Endometrial microvascular endothelial cells (primary cell): Measurements from ENCODE around the gene NCLN. TPM values are rescaled to one million over a fixed set of nuclear protein-coding genes. Genes with fewer than 3 reads are reported as not detected.
"Not testable (repeated sequence)": the region's sequence is repeated elsewhere in the genome, so short reads cannot be mapped to it uniquely, and the experiment has no call there.

Experiments used
- in situ Hi-C: cut with HindIII; loops from 2 replicates; pipeline ENCODE4 v1.10.0; 2017; ENCODE audit warnings: low sequenced_read_pairs, low pct_unique_long_range_greater_than_20kb; ENCODE audit errors: inconsistent ontology term
- total RNA-seq: library from RNA; depleted of rRNA; stranded (reverse); fragments of >200 nt; gene quantifications from one replicate; pipeline ENCODE4 v1.2.3, GENCODE V29; 2015; ENCODE audit errors: inconsistent ontology term

NCLN gene
- total RNA-seq, 1 donor from 2014 or later: 125 TPM

GRCh38 chr19:3153286-3154230 is 32.2 kb upstream of the NCLN start:
- in situ Hi-C loops: no loop called here

- in situ Hi-C loops: not testable (repeated sequence)
Observed at GRCh38 chr19:3154447-3154846, 31.3 kb upstream of the NCLN start.

GRCh38 chr19:3154957-3155736 is 30.6 kb upstream of the NCLN start:
- in situ Hi-C loops: no loop called here

GRCh38 chr19:3157096-3157845 is 28.5 kb upstream of the NCLN start:
- in situ Hi-C loops: no loop called here

- in situ Hi-C loops: no loop called here
Observed at GRCh38 chr19:3159565-3159964, 26.2 kb upstream of the NCLN start.

- in situ Hi-C loops: no loop called here
Observed at GRCh38 chr19:3160219-3160618, 25.5 kb upstream of the NCLN start.

- in situ Hi-C loops: no loop called here
Observed at GRCh38 chr19:3161453-3161852, 24.3 kb upstream of the NCLN start.

GRCh38 chr19:3162418-3163229 is 23.1 kb upstream of the NCLN start:
- in situ Hi-C loops: no loop called here

- in situ Hi-C loops: no loop called here
Observed at GRCh38 chr19:3163230-3163886, 22.4 kb upstream of the NCLN start.

GRCh38 chr19:3163943-3164342 is 21.8 kb upstream of the NCLN start:
- in situ Hi-C loops: no loop called here

GRCh38 chr19:3167533-3168272 is 18.0 kb upstream of the NCLN start:
- in situ Hi-C loops: no loop called here

GRCh38 chr19:3171894-3172672 is 13.6 kb upstream of the NCLN start:
- in situ Hi-C loops: no loop called here

GRCh38 chr19:3172673-3173000 is 13.1 kb upstream of the NCLN start:
- in situ Hi-C loops: not testable (repeated sequence)

- in situ Hi-C loops: no loop called here
Observed at GRCh38 chr19:3175781-3176714, 9.7 kb upstream of the NCLN start.

- in situ Hi-C loops: no loop called here
Observed at GRCh38 chr19:3176715-3177501, 8.8 kb upstream of the NCLN start.
